Kidney epithelial cell (primary cell): ENCODE measurements around the gene FOXO4. TPM values are rescaled to one million over a fixed set of nuclear protein-coding genes. Genes with fewer than 3 reads are reported as not detected.

ENCODE experiments used
- DNase-seq: peaks from one replicate; pipeline ENCODE4 v3.0.0-alpha.2; 2010; ENCODE audit warnings: low read depth
- H3K27me3 ChIP-seq: 2 replicates; pipeline ENCODE4 v1.6.0; 2011; ENCODE audit warnings: low read length; ENCODE audit not compliant: control insufficient read depth, insufficient read depth
- H3K36me3 ChIP-seq: 2 replicates; pipeline ENCODE4 v1.5.1; 2011; ENCODE audit warnings: low read length; ENCODE audit not compliant: control insufficient read depth, insufficient read depth
- H3K4me3 ChIP-seq: 2 replicates; pipeline ENCODE4 v1.5.1; 2011; ENCODE audit warnings: low read depth, mild to moderate bottlenecking, control low read depth, low read length
- total RNA-seq: library from RNA; depleted of rRNA; stranded (reverse); fragments of >200 nt; gene quantifications from 2 replicates; pipeline ENCODE4 v1.2.3, GENCODE V29; 2015
- TF ChIP-seq, protein P1 (sequence below): IDR thresholded peaks from 2 replicates; pipeline ENCODE4 v1.5.1; 2011; ENCODE audit warnings: mild to moderate bottlenecking, moderate library complexity, low read length, control low read depth, inconsistent platforms; ENCODE audit not compliant: insufficient read depth, poor library complexity, severe bottlenecking

The FOXO4 gene
- total RNA-seq, 1 donor from 2014 or later, result 4.5 TPM

DNA sequence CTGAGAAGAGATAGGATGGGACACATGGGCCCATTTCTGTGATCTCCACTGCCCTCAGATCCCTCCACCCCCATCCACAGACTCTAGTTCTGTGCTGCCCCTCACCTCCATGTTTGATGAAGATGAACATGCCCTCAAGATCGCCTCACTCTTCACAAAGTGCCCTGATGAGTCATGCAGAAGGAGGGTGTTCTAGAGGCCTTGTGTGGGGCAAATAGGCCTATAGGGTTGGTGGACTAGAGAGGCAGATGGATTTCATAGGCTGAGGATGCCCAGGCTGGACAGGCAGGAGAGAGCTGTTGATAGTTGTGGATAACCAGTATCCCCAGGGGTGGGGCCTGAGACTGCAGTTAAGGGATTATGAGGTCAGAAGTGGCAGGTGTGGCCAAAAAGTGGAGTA is 10.8 kb downstream of the FOXO4 start, which contains the start of gene CXorf65:
CXorf65 (minus strand) TSS at position 314 of the 400 bp plus-strand sequence; CDS start at position 130, 184 bp downstream.
- TF ChIP-seq, protein P1, sequence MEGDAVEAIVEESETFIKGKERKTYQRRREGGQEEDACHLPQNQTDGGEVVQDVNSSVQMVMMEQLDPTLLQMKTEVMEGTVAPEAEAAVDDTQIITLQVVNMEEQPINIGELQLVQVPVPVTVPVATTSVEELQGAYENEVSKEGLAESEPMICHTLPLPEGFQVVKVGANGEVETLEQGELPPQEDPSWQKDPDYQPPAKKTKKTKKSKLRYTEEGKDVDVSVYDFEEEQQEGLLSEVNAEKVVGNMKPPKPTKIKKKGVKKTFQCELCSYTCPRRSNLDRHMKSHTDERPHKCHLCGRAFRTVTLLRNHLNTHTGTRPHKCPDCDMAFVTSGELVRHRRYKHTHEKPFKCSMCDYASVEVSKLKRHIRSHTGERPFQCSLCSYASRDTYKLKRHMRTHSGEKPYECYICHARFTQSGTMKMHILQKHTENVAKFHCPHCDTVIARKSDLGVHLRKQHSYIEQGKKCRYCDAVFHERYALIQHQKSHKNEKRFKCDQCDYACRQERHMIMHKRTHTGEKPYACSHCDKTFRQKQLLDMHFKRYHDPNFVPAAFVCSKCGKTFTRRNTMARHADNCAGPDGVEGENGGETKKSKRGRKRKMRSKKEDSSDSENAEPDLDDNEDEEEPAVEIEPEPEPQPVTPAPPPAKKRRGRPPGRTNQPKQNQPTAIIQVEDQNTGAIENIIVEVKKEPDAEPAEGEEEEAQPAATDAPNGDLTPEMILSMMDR, result no peak
- no peak for DNase-seq
- H3K4me3 ChIP-seq, result no peak within 1 kb of the TSS
- no peaks in the 10 kb centered on the region for H3K27me3 ChIP-seq
- no peaks in the 10 kb centered on the region for H3K36me3 ChIP-seq

DNA sequence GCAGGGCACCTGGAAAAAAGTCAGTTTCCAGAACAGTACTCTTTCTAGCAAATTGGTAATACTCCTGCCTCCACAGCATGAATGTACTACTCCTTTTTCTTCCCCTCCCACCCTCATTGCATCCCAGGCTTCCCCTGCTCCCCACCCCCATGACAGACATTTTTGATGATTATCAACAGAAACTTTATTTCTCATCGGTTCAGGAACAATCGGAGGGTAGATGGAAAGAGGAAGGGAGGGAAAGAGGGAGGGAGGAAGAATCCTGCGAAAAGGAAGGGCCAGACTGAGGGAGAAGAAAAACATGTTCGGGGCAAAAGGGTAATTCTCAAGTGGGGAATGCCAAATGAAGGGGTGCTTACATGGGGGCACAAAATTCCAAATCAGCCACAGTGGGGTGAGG is 11.6 kb downstream of the FOXO4 start:
- TF ChIP-seq, protein P1, result no peak
- H3K27me3 ChIP-seq, result no peaks in the 10 kb centered on the region
- no peak overlapping the region for H3K4me3 ChIP-seq
- DNase-seq, result no peak
- no peaks in the 10 kb centered on the region for H3K36me3 ChIP-seq

GRCh38 chrX:71107762-71108360 is 12.2 kb downstream of the FOXO4 start:
- TF ChIP-seq, protein P1, result no peak
- Histone ChIP-seq H3K36me3 (no peaks in the 10 kb centered on the region), H3K4me3 (no peak overlapping the region), H3K27me3 (no peaks in the 10 kb centered on the region)
- DNase-seq, result no peak

GRCh38 chrX:71109051-71109450 is 13.4 kb downstream of the FOXO4 start:
- DNase-seq, result no peak
- H3K4me3 ChIP-seq, result no peak overlapping the region
- H3K36me3 ChIP-seq, result no peaks in the 10 kb centered on the region
- TF ChIP-seq, protein P1, result no peak
- H3K27me3 ChIP-seq, result no peaks in the 10 kb centered on the region

- TF ChIP-seq, protein P1, result no peak
- no peak for DNase-seq
- no peaks in the 10 kb centered on the region for H3K36me3 ChIP-seq
These were observed 15.6 kb downstream of the FOXO4 start, which contains the start of gene IL2RG for GRCh38 chrX:71111141-71111843. TSS of gene IL2RG (minus strand) at chrX:71111577. CDS start at chrX:71111539, 38 bp downstream.

More at GRCh38 chrX:71111141-71111843, 15.6 kb downstream of the FOXO4 start, which contains the start of gene IL2RG:
- no peaks in the 10 kb centered on the region for H3K27me3 ChIP-seq
- no peak within 1 kb of the TSS for H3K4me3 ChIP-seq
